ENCODE data around the gene OR4F6. TPM values are rescaled to one million over a fixed set of nuclear protein-coding genes. Genes with fewer than 3 reads are reported as not detected.

Gene OR4F6
- not detected in 2 replicates for total RNA-seq

GRCh38 chr15:101803209-101803608 is at the start of gene OR4F6:
OR4F6 (plus strand) TSS chr15:101803509; CDS start chr15:101805720, 2,211 bp downstream.

GRCh38 chr15:101811902-101812301 is 8.6 kb downstream of the OR4F6 start, which contains the start of gene OR4F15:
OR4F15 (plus strand) TSS chr15:101812202; CDS start chr15:101818187, 5,985 bp downstream.

Small RNA genes lying within 50 kb of the gene (small RNA-seq; reads per million reads assigned to genes)
- not detected for gene RN7SL209P

Other genes starting within 250 kb of the OR4F6 start
- gene TM2D3, start 151.1 kb upstream of the OR4F6 start, total RNA-seq, result 41.3 and 52.3 TPM in 2 replicates
- gene TARS3, start 79.0 kb upstream of the OR4F6 start, total RNA-seq, result 12.4 and 13.7 TPM in 2 replicates
- gene OR4F15, start 8.7 kb downstream of the OR4F6 start, total RNA-seq, result not detected in 2 replicates